ENCODE data around the gene COPS9. TPM values are rescaled to one million over a fixed set of nuclear protein-coding genes. Genes with fewer than 3 reads are reported as not detected.

The COPS9 gene
- total RNA-seq, 1 donor from 2014 or later, result 95.0 TPM

GRCh38 chr2:240166761-240167587 lies 30.9 kb upstream of the COPS9 start:
- no peak for FAIRE-seq
- DNase-seq (ENCODE audit: low spot score in 2 of 2), result no peak

- FAIRE-seq, result no peak
Observed at GRCh38 chr2:240166191-240166590, 30.1 kb upstream of the COPS9 start.

GRCh38 chr2:240165661-240166060 lies 29.6 kb upstream of the COPS9 start:
- no peak for FAIRE-seq

More at GRCh38 chr2:240166191-240166590, 30.1 kb upstream of the COPS9 start:
- no peak for DNase-seq (ENCODE audit: low spot score in 2 of 2)

GRCh38 chr2:240165034-240165433 lies 28.9 kb upstream of the COPS9 start:
- FAIRE-seq (no peak), DNase-seq (ENCODE audit: low spot score in 2 of 2) (no peak)

More at GRCh38 chr2:240165661-240166060, 29.6 kb upstream of the COPS9 start:
- DNase-seq (ENCODE audit: low spot score in 2 of 2), result no peak

GRCh38 chr2:240164586-240164985 lies 28.5 kb upstream of the COPS9 start:
- DNase-seq (ENCODE audit: low spot score in 2 of 2) (no peak), FAIRE-seq (no peak)

- DNase-seq (ENCODE audit: low spot score in 2 of 2) (no peak), FAIRE-seq (no peak)
Observed at GRCh38 chr2:240163844-240164574, 27.9 kb upstream of the COPS9 start.

GRCh38 chr2:240162939-240163714 lies 27.0 kb upstream of the COPS9 start:
- FAIRE-seq (no peak), DNase-seq (ENCODE audit: low spot score in 2 of 2) (no peak)

GRCh38 chr2:240162531-240162930 lies 26.4 kb upstream of the COPS9 start:
- FAIRE-seq, result no peak
- no peak for DNase-seq (ENCODE audit: low spot score in 2 of 2)

- FAIRE-seq, result no peak
Observed at GRCh38 chr2:240162032-240162431, 25.9 kb upstream of the COPS9 start.

GRCh38 chr2:240161087-240161750 lies 25.1 kb upstream of the COPS9 start:
- no peak for DNase-seq (ENCODE audit: low spot score in 2 of 2)

More at GRCh38 chr2:240162032-240162431, 25.9 kb upstream of the COPS9 start:
- DNase-seq (ENCODE audit: low spot score in 2 of 2), result no peak

GRCh38 chr2:240160291-240161086 lies 24.4 kb upstream of the COPS9 start:
- DNase-seq (ENCODE audit: low spot score in 2 of 2), result no peak

More at GRCh38 chr2:240161087-240161750, 25.1 kb upstream of the COPS9 start:
- no peak for FAIRE-seq

GRCh38 chr2:240159251-240159839 lies 23.2 kb upstream of the COPS9 start:
- DNase-seq (ENCODE audit: low spot score in 2 of 2) (no peak), FAIRE-seq (no peak)

More at GRCh38 chr2:240160291-240161086, 24.4 kb upstream of the COPS9 start:
- no peak for FAIRE-seq

GRCh38 chr2:240157147-240157470 lies 21.0 kb upstream of the COPS9 start:
- no peak for DNase-seq (ENCODE audit: low spot score in 2 of 2)
- FAIRE-seq, result no peak

GRCh38 chr2:240156435-240157146 lies 20.5 kb upstream of the COPS9 start:
- DNase-seq (ENCODE audit: low spot score in 2 of 2) (no peak), FAIRE-seq (no peak)

- no peak for DNase-seq (ENCODE audit: low spot score in 2 of 2)
Observed at GRCh38 chr2:240155745-240156390, 19.8 kb upstream of the COPS9 start.

GRCh38 chr2:240155048-240155744 lies 19.1 kb upstream of the COPS9 start:
- FAIRE-seq (no peak), DNase-seq (ENCODE audit: low spot score in 2 of 2) (no peak)

More at GRCh38 chr2:240155745-240156390, 19.8 kb upstream of the COPS9 start:
- FAIRE-seq, result no peak

GRCh38 chr2:240154606-240155005 lies 18.5 kb upstream of the COPS9 start:
- FAIRE-seq, result no peak
- no peak for DNase-seq (ENCODE audit: low spot score in 2 of 2)
